Stimulated activated CD8-positive, alpha-beta memory T cell treated with anti-CD3 and anti-CD28 coated beads, Interleukin-15, amount 100 ng/mL, for 24 hours (primary cell): ENCODE measurements around the gene ANAPC10.
"Not testable (repeated sequence)": the region's sequence is repeated elsewhere in the genome, so short reads cannot be mapped to it uniquely, and the experiment has no call there.

Experiments used
- DNase-seq: peaks from one replicate; pipeline ENCODE4 v3.0.0-alpha.2; 2020; ENCODE audit warnings: low read depth

ANAPC10 gene

DNA sequence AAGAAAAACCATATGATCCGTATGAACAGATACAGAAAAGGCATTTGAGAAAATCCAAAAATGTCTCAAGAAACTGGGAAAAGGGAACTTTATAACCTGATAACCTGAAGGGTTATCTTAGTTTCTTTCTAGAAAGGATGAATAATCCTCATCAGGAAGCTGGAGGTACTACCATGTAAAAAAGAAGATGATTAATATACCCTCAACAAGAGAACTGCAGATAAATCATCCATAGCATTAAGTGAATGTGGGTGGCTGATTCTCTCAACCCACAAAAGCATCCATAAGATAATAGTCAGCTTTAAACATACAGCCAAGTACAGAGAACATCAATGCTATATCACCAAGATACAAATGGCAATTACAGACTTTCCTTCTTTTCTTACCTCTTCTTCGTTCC lies 26.4 kb downstream of the ANAPC10 start:
- no peak for DNase-seq

- DNase-seq, result no peak
Measured at GRCh38 chr4:145069361-145069760, 28.6 kb downstream of the ANAPC10 start.

- no peak for DNase-seq
Measured at GRCh38 chr4:145066063-145066501, 31.9 kb downstream of the ANAPC10 start.

- DNase-seq, result no peak
Measured at GRCh38 chr4:145061318-145061920, 36.6 kb downstream of the ANAPC10 start.

- DNase-seq, result no peak
Measured at GRCh38 chr4:145058256-145058655, 39.7 kb downstream of the ANAPC10 start.

DNA sequence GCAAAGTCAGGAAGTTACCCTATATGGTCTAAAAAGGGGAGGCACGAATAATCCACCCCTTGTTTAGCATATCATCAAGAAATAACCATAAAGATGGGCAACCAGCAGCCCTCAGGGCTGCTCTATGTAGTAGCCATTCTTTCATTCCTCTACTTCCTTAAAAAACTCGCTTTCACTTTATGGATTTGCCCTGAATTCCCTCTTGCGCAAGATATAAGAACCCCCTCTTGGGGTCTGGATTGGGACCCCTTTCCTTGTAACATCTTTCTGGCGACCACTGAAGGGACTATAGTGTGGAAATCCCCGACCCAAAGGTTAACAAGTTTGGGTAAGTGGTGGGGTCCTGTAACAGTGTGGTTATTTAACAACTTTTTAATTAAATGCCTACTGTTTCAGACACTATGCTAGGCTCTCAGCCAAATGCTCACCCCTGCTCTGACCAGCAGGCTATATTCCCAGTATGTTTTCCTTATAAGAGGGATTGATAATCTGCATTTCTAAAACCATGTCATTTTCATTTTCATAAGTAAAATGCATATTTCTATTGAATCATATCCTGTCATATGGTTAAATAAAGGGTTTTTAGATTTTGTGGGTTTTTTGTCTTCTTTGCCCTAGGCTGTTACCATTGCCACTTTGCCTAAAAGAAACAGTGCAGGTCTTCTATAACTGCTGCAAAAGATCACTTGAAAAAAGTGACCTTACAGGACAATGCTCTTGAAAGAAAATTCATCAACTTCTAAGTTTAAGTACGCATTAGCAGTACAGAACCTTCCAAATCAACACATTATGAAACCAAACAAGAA lies 41.5 kb downstream of the ANAPC10 start:
- no peak for DNase-seq

- DNase-seq, result no peak
Measured at GRCh38 chr4:145055533-145056257, 42.3 kb downstream of the ANAPC10 start.

- no peak for DNase-seq
Measured at GRCh38 chr4:145049241-145049640, 48.8 kb downstream of the ANAPC10 start.

DNA sequence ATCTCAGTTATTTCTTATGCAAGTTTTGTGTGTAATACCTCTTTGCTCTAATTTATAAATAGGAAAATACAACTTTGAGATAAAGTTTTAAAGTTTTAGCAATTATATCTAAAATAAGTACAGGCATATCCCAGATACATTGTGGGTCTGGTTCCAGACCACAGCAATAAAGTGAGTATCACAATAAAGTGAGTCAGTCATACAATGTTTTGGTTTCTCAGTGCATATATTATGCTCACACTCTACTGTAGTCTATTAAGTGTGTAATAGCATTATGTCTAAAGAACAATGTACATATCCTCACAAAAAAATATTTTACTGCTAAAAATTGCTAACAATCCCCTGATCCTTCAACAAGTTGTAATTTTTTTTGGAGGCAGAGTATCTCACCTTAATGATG lies 49.2 kb downstream of the ANAPC10 start:
- DNase-seq, result no peak

DNA sequence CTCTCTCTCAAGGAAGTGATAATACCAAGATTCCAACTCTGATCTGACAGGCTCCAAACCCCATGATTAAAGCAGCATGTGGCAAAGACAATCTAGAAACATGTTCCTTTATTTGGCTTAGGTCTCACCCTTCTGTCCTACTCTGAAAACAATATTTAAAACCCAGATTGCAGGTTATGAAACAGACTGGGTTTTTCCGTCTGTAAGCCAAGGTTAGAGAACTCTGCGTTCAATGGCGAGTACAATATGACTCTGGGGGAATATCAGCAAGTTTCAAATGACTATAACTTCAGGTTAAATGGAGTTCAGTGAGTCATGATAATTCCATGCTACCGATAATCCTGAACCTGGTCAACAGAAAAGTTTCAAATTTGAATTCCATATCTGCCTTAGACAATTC lies 50.8 kb downstream of the ANAPC10 start:
- DNase-seq, result no peak

GRCh38 chr4:145045180-145045579 lies 52.8 kb downstream of the ANAPC10 start:
- DNase-seq, result no peak

- DNase-seq, result no peak
Measured at GRCh38 chr4:145044341-145044740, 53.7 kb downstream of the ANAPC10 start.

- no peak for DNase-seq
Measured at GRCh38 chr4:145043306-145043705, 54.7 kb downstream of the ANAPC10 start.

DNA sequence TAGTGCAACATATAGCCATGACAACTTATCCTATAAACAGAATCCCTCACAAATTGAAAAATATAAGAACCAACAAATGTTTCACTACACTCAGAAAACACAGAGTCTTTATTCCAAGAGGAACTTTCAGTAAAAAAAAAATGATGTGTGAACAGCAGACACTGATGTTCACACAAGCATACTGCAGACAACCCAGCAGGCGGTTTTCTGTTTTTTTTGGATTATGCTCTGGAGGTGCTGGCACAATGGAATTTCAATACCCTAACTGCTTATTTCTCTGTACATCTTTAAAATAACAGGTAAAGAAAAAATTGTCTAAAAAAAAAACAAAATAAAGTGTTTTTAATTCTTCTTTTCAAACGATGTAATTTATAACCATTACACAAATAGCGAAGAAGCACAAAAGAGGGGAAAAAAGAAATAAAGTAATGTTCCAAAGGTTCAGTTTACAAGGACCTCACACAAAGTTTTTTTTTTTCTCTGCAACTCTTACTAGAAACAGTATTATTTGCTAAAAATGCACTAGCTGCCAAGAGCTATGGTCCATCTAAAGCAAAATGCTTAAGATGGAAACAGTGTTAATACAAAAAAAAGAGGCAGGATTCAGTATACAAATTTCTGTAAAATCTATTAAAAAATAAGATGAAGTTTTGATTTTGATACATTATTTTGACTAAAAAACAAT lies 55.3 kb downstream of the ANAPC10 start:
- DNase-seq, result no peak

GRCh38 chr4:145041378-145041777 lies 56.6 kb downstream of the ANAPC10 start:
- DNase-seq, result no peak

DNA sequence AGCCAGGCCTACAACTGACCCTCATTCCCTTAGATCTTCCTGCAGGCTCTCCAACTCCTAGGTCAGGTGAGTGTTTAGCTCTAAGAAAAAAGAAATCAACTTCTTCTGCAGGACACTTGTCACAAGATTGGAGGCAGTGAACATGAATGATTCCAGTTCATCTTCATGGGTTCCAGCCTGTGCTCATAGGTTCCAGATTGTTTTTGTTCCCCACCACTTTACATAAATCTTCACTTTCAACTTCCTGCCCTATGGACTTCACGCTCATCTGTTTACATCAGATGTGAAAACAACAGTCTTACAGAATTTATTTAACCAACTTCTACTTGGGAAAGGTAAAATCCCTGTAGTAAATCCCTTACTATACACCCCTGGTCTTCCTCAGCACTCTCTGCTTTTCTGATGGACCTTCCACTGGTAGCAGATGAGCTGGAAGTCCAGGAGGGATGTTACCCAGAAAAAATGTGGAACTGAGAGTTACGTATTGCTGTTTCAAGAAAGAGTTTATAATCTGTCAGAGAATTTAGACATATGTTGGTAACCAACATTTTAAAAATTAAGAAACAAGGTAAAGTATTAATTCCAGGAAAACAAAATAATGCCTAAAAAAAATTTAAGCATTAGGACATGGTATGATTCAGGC lies 62.4 kb downstream of the ANAPC10 start:
- DNase-seq, result no peak

GRCh38 chr4:145034727-145035211 lies 63.2 kb downstream of the ANAPC10 start:
- no peak for DNase-seq

DNA sequence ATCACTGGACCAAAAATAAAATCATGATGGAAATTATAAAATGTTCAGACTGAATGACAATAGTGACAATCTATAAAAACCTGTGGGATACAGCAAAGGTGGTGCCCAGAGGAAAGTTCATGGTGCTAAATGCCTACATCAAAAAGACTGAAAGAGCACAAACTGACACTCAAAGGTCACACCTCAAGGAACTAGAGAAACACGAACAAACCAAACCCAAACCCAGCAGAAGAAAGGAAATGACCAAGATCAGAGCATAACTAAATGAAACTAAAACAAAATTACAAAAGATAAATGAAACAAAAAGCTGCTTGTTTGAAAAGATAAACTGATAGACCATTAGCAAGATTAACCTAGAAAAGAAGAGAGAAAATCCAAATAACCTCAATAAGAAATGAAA lies 78.7 kb downstream of the ANAPC10 start:
- no peak for DNase-seq

DNA sequence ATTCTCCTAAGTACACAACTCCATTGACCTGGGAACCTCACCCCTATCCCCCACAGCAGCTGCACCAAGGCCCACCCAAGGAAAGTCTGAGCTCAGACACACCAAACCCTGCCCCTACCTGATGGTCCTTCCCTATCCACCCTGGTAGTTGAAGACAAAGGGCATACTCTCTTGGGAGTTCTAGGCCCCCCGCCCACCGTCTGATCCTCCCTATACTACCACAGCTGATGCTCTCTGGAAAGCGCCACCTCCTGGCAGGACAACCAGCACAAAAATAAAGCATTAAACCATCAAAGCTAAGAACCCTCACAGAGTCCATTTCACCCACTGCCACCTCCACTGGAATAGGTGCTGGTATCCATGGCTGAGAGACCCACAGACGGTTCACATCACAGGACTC lies 83.6 kb downstream of the ANAPC10 start:
- no peak for DNase-seq

- DNase-seq, result no peak
Measured at GRCh38 chr4:145012841-145013240, 85.2 kb downstream of the ANAPC10 start.

- no peak for DNase-seq
Measured at GRCh38 chr4:145011636-145012035, 86.4 kb downstream of the ANAPC10 start.

- not testable (repeated sequence) for DNase-seq
Measured at GRCh38 chr4:145010315-145010714, 87.7 kb downstream of the ANAPC10 start.
